ENCODE results near the gene WWOX. TPM values are rescaled to one million over a fixed set of nuclear protein-coding genes. Genes with fewer than 3 reads are reported as not detected.

WWOX gene
- total and polyA plus RNA-seq, 2 experiments from 2014 or later: 22.1 to 123 TPM

DNA sequence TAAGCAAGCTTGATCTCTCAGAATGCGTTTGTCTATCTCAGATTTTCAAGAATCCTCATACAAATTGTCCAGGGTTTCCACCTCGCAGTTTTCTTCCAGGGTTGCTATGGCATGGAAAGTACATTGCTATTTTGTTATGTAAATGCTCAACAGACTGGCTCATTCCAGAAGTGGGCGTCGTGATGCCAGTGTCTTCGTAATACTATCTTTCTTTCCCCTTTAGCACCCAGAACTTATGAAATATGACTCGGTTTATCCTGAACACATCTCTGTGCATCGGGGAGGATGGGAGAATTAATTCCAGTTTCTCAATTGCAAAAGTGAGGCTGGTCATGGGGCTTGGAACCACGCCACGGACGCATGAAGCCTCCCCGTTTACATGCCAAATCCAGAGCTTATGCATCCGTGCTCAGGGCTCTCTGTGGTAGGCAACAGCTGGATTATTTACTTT is 405.0 kb downstream of the WWOX start:
- Histone ChIP-seq H3K36me3 (no peaks in the 10 kb centered on the region), H3K4me1 (ENCODE audit: low read depth) (no peaks in the 10 kb centered on the region), H3K27me3 (no peaks in the 10 kb centered on the region), H3K4me3 (no peak overlapping the region), H3K9me3 (ENCODE audit: low read depth) (no peaks in the 10 kb centered on the region), H3K27ac (no peak overlapping the region)
- DNase-seq (ENCODE audit: low read depth in 1 of 2, low spot score in 1 of 2): peak in 1 of 2 donors; percentile 54
- no peak for TF ChIP-seq CTCF (IDR thresholded peaks at IDR 0.05; ENCODE audit: low read depth, low read length)

DNA sequence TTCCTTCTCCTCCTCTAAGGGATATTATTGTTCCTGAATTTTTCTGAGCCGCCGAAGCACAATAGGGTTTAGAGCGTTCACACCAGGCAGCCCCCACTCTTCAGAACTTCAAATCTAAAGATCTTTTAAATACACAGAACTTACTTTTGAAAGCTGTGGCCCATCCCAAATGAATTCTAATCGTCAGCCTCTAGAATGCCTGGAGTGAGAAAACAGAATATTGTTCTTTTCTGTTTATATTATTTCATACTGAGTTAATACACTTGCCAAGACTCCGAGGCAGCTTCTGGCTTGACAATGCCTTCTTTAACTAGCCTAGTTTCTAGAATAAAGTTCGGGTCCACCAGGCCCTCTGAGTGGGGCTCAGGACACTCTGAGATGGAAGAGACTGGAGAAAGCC is 405.6 kb downstream of the WWOX start:
- no peak for TF ChIP-seq CTCF (IDR thresholded peaks at IDR 0.05; ENCODE audit: low read depth, low read length)
- H3K27ac ChIP-seq: no peak overlapping the region
- H3K4me1 ChIP-seq (ENCODE audit: low read depth): no peaks in the 10 kb centered on the region
- H3K9me3 ChIP-seq (ENCODE audit: low read depth): no peaks in the 10 kb centered on the region
- no peak overlapping the region for H3K4me3 ChIP-seq
- no peaks in the 10 kb centered on the region for H3K27me3 ChIP-seq
- no peaks in the 10 kb centered on the region for H3K36me3 ChIP-seq
- DNase-seq (ENCODE audit: low read depth in 1 of 2, low spot score in 1 of 2): no peak

DNA sequence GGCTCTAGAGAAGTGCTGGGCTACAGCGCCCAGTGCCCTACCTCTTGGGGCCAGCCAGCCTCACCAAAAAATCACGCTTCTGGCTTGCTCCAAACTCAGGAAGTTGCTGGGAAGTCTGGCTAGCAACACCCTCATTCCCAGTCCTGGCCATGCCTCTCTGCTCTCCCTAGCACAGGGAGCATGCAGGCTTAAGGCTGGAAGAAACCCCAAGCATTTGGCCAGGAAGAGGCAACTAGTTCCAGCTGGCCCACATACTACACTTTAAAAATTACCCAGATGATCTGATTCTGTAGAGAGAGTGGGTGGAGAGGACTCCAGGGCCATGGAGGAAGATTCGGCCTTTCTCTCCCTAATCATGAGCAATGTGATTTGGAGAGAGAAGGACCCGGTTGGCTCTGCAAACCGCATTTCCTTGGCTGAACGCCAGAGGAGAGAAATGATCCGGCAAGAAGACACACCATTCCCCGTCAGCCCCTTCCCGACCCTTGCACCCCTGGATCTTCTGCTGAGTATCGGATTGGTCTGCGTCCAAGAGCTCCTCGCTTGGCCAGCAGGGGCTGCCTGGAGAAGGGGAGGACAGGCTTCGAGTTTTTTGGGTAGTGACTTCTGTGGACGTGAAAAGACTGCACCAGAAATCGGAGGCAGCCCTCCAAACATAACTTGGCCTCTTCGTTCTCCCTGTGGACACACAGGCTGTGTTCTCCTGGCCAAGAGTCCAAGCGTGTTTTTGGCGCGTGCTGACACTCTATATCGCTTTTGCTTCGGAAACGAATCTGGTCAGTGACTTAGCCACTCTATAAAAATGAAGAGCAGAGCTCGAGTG is 406.3 kb downstream of the WWOX start:
- H3K36me3 ChIP-seq: no peaks in the 10 kb centered on the region
- no peaks in the 10 kb centered on the region for H3K9me3 ChIP-seq (ENCODE audit: low read depth)
- no peak overlapping the region for H3K4me3 ChIP-seq
- H3K27ac ChIP-seq: no peak overlapping the region
- peak; percentile 43 for TF ChIP-seq CTCF (IDR thresholded peaks at IDR 0.05; ENCODE audit: low read depth, low read length)
- H3K4me1 ChIP-seq (ENCODE audit: low read depth): no peaks in the 10 kb centered on the region
- peak in 1 of 2 donors; percentile 68 for DNase-seq (ENCODE audit: low read depth in 1 of 2, low spot score in 1 of 2)
- no peaks in the 10 kb centered on the region for H3K27me3 ChIP-seq

GRCh38 chr16:78506367-78507193 is 407.1 kb downstream of the WWOX start:
- Histone ChIP-seq H3K27me3 (no peaks in the 10 kb centered on the region), H3K27ac (no peak overlapping the region), H3K4me3 (no peak overlapping the region), H3K36me3 (no peaks in the 10 kb centered on the region), H3K4me1 (ENCODE audit: low read depth) (no peaks in the 10 kb centered on the region), H3K9me3 (ENCODE audit: low read depth) (no peaks in the 10 kb centered on the region)
- DNase-seq (ENCODE audit: low read depth in 1 of 2, low spot score in 1 of 2): no peak
- no peak for TF ChIP-seq CTCF (IDR thresholded peaks at IDR 0.05; ENCODE audit: low read depth, low read length)

DNA sequence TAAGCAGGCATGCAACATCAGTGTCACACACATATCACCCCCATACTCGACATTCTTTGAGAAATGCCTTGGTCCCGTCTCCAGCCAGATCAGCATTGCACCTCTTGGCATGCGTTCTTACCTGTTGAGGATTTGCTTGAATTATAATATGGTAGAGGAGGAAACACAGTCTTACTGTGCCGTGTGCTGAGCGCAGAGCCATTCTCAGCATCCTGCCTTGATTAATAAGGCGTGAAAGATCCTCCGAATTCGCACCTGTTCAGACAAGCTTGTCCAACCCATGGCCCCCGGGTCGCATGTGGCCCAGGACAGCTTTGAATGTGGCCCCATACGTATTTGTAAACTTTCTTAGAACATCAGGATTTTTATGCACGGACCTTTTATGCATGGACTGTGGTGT is 408.1 kb downstream of the WWOX start:
- Histone ChIP-seq H3K36me3 (no peaks in the 10 kb centered on the region), H3K27ac (no peak overlapping the region), H3K9me3 (ENCODE audit: low read depth) (no peaks in the 10 kb centered on the region), H3K4me3 (no peak overlapping the region), H3K4me1 (ENCODE audit: low read depth) (no peaks in the 10 kb centered on the region), H3K27me3 (no peaks in the 10 kb centered on the region)
- DNase-seq (ENCODE audit: low read depth in 1 of 2, low spot score in 1 of 2): no peak
- no peak for TF ChIP-seq CTCF (IDR thresholded peaks at IDR 0.05; ENCODE audit: low read depth, low read length)
